Osteocyte (in vitro differentiated cells): Measurements from ENCODE around the gene RPS6KA2. TPM values are rescaled to one million over a fixed set of nuclear protein-coding genes. Genes with fewer than 3 reads are reported as not detected.
A peak's percentile ranks its signal among the peaks of the same experiment; 100 is the strongest.

Experiments
- DNase-seq: peaks from one replicate; pipeline ENCODE4 v3.0.0; 2021; ENCODE audit warnings: mixed read lengths; ENCODE audit not compliant: unreplicated experiment; ENCODE audit errors: extremely low spot score
- H3K27ac Mint-ChIP-seq: one replicate; pipeline ENCODE4 v1.8.0; 2021; ENCODE audit warnings: mild to moderate bottlenecking, mixed read lengths; ENCODE audit not compliant: unreplicated experiment
- H3K27me3 Mint-ChIP-seq: one replicate; pipeline ENCODE4 v1.8.0; 2021; ENCODE audit warnings: mixed read lengths; ENCODE audit not compliant: unreplicated experiment
- H3K36me3 Mint-ChIP-seq: one replicate; pipeline ENCODE4 v1.8.0; 2021; ENCODE audit warnings: mixed read lengths; ENCODE audit not compliant: unreplicated experiment
- H3K4me1 Mint-ChIP-seq: one replicate; pipeline ENCODE4 v1.8.0; 2021; ENCODE audit warnings: mixed read lengths; ENCODE audit not compliant: unreplicated experiment
- H3K4me3 Mint-ChIP-seq: one replicate; pipeline ENCODE4 v1.8.0; 2021; ENCODE audit warnings: mild to moderate bottlenecking, moderate library complexity, mixed read lengths; ENCODE audit not compliant: unreplicated experiment
- H3K9me3 Mint-ChIP-seq: one replicate; pipeline ENCODE4 v1.8.0; 2021; ENCODE audit warnings: mixed read lengths; ENCODE audit not compliant: unreplicated experiment
- total RNA-seq: library from RNA; stranded (reverse); gene quantifications from 2 replicates; pipeline ENCODE4 v1.2.1, GENCODE V29; 2021
- TF ChIP-seq, protein P1 (sequence below): fragments of 200-600 bp; sonication (generic); IDR thresholded peaks from 2 replicates; pipeline ENCODE4 v1.5.0; 2021; ENCODE audit warnings: antibody characterized with exemption, mild to moderate bottlenecking, moderate library complexity

RPS6KA2 gene
- total RNA-seq, 1 donor from 2014 or later: 89.9 TPM

DNA sequence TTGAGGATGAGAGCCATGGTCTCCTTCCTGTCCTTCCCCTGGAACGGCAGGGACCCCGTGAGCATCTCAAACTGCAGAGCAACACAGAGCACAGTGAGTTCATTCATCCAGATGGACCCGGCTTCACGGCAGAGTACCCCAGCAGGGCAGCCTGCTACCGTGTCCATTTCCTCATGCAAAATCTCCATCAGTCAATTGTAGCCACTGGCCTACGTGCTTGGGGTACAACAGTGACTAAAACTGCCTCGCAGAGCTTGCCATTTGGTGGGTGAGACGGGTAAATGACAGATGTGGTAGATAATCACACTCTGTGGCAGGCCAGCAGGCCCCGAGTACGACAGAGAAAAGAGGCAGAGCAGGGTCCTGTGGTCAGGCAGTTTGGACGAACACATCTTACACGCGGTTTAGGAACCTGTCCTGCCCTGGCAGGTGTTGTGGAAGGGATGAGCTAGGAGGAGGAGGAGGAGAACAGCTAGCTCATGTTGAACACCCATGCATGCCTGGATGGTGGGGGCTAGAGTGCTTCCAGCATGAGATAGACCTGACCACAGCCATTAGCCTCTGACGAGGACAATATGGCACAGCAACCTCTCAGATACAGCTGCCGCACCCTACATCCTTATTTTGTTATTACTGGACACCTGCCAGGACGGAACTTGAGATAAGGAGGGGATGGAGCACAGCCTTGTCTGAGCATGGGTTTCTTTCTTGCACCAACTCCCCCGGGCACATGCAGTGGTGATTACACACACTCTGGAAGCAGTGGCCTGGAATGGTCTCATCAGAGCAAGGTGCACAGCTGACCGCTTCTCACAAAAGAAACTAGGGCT, 136.2 kb downstream of the RPS6KA2 start:
- peaks cover 7% of the 10 kb centered on the region for H3K4me1 Mint-ChIP-seq
- H3K36me3 Mint-ChIP-seq: peaks cover 41% of the 10 kb centered on the region
- H3K27ac Mint-ChIP-seq: no peak overlapping the region
- H3K27me3 Mint-ChIP-seq: no peaks in the 10 kb centered on the region
- DNase-seq: no peak
- TF ChIP-seq, protein P1, sequence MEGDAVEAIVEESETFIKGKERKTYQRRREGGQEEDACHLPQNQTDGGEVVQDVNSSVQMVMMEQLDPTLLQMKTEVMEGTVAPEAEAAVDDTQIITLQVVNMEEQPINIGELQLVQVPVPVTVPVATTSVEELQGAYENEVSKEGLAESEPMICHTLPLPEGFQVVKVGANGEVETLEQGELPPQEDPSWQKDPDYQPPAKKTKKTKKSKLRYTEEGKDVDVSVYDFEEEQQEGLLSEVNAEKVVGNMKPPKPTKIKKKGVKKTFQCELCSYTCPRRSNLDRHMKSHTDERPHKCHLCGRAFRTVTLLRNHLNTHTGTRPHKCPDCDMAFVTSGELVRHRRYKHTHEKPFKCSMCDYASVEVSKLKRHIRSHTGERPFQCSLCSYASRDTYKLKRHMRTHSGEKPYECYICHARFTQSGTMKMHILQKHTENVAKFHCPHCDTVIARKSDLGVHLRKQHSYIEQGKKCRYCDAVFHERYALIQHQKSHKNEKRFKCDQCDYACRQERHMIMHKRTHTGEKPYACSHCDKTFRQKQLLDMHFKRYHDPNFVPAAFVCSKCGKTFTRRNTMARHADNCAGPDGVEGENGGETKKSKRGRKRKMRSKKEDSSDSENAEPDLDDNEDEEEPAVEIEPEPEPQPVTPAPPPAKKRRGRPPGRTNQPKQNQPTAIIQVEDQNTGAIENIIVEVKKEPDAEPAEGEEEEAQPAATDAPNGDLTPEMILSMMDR: no peak
- H3K9me3 Mint-ChIP-seq: no peaks in the 10 kb centered on the region
- H3K4me3 Mint-ChIP-seq: no peak overlapping the region

DNA sequence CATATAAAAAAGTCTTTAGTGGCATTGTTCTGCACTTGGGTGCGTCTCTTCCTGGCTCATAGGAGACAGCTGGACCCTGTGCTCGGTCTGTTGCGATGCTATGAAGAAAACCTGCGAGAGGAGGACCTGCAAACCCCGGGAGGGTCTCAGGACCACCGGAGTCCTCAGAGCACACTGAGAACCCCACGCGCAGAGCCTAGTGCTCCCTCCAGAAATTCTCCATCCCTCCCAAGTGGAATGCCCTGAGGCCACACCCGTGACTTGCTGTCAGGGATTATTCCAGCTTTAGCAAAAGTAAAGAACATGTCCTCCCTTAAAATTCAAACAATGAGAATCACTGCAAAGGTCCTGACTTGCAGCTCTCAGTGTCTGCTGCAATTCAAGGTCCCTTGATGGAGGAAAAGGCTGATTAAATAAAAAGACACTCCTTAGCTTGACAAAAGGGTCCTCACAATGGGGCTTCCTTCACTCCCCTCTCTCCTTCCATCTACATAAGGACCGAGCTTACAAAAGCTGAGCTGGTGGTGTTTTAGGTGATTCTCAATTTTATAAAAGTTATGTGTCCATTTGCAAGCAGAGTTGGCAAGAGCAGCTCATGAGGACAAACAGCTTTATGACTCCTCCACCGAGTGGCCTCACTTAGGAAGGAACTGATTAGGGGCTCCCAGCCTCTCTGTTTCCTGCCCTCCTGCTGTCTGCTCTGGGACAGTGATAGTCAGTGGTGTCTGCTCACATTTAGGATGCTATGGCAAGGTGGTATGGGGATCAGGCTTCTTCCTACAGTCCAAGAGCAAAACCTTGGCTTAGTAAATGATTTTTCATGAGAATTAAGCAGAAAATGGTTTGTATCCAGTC, 137.5 kb downstream of the RPS6KA2 start:
- H3K27me3 Mint-ChIP-seq: no peaks in the 10 kb centered on the region
- peaks cover 7% of the 10 kb centered on the region for H3K4me1 Mint-ChIP-seq
- peak overlapping the region; percentile 23 for H3K27ac Mint-ChIP-seq
- no peak for DNase-seq
- H3K4me3 Mint-ChIP-seq: no peak overlapping the region
- H3K9me3 Mint-ChIP-seq: no peaks in the 10 kb centered on the region
- H3K36me3 Mint-ChIP-seq: peaks cover 38% of the 10 kb centered on the region
- TF ChIP-seq, protein P1: no peak

DNA sequence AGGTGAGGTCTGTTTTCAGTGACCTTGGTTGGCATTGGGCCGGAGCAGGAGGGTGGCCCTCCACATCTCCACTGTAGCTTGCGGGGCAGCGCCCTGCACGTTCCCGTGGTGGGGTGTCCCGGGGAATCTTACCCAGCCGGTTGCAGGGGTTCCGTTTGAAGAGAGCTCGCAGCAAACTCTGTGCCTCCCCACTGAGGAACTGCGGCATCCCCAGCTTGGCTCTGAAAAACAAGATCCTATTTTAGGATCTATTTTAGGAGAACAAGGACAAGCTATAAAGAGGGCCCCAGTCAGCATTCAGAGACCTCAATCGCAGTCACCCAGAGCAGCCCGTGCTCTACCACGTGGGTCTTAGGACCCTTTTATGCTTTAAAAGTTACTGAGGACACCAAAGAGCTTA, 138.3 kb downstream of the RPS6KA2 start:
- Mint-ChIP-seq H3K36me3 (peaks cover 38% of the 10 kb centered on the region), H3K4me1 (peaks cover 7% of the 10 kb centered on the region), H3K9me3 (no peaks in the 10 kb centered on the region)

DNA sequence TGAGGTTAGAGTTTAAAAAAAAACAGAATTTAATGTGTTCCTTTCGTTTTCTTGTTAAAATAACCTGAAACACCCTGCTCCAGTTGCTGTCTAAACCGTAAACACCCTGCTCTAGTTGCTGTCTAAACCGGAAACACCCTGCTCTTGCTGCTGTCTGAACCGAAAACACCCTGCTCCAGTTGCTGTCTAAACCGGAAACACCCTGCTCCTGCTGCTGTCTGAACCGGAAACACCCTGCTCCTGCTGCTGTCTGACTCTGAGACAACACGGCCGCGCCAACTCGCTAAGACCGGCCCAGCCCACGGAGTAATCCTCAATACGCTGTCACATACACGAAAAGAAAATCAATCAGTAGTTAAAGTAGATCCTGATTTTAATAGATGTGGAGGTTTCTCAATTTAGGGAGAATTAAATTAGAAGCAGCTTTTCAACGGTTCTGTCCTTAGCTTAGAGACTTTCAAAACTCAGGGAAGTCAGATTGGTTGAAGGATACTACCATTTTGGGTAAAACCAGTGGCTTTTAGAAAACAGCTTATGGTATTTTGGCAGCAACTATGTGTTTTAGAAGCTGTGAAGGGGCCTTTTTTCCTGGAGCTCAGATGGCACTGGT, 138.9 kb downstream of the RPS6KA2 start:
- no peak for DNase-seq
- H3K4me1 Mint-ChIP-seq: peaks cover 7% of the 10 kb centered on the region

More for the DNA sequence above, 138.3 kb downstream of the RPS6KA2 start:
- H3K27me3 Mint-ChIP-seq: no peaks in the 10 kb centered on the region
- H3K4me3 Mint-ChIP-seq: no peak overlapping the region
- no peak for DNase-seq
- TF ChIP-seq, protein P1: no peak
- peak overlapping the region; percentile 87 for H3K27ac Mint-ChIP-seq

More for the DNA sequence above, 138.9 kb downstream of the RPS6KA2 start:
- peak overlapping the region; percentile 87 for H3K27ac Mint-ChIP-seq
- TF ChIP-seq, protein P1: no peak
- H3K9me3 Mint-ChIP-seq: no peaks in the 10 kb centered on the region
- no peaks in the 10 kb centered on the region for H3K27me3 Mint-ChIP-seq
- peaks cover 36% of the 10 kb centered on the region for H3K36me3 Mint-ChIP-seq
- no peak overlapping the region for H3K4me3 Mint-ChIP-seq
